GM21825 (cell line): ENCODE results near the gene PHB1.

Source experiments
- ATAC-seq: cut with Tn5 transposase; IDR thresholded peaks from one replicate; pipeline ENCODE4 v1.9.1; 2021; ENCODE audit warnings: mild to moderate bottlenecking, moderate library complexity; ENCODE audit not compliant: unreplicated experiment

The PHB1 gene

GRCh38 chr17:49414622-49415350 lies at the start of gene PHB1:
Gene PHB1, minus strand, starts transcription at chr17:49414882. Its CDS starts 1,618 bp downstream, at chr17:49413264.
- ATAC-seq, result peak; percentile 97

GRCh38 chr17:49464049-49464448 lies 49.4 kb upstream of the PHB1 start:
- ATAC-seq, result no peak

GRCh38 chr17:49461580-49461979 lies 46.9 kb upstream of the PHB1 start:
- ATAC-seq, result no peak

GRCh38 chr17:49460401-49460800 lies 45.7 kb upstream of the PHB1 start:
- no peak for ATAC-seq

- ATAC-seq, result no peak
Measured at GRCh38 chr17:49459401-49459984, 44.8 kb upstream of the PHB1 start.

- ATAC-seq, result no peak
Measured at GRCh38 chr17:49457564-49458535, 43.2 kb upstream of the PHB1 start.

GRCh38 chr17:49456183-49456965 lies 41.7 kb upstream of the PHB1 start:
- no peak for ATAC-seq

- ATAC-seq, result no peak
Measured at GRCh38 chr17:49455272-49455861, 40.7 kb upstream of the PHB1 start.

- ATAC-seq, result no peak
Measured at GRCh38 chr17:49454050-49454449, 39.4 kb upstream of the PHB1 start.

GRCh38 chr17:49452661-49453060 lies 38.0 kb upstream of the PHB1 start:
- no peak for ATAC-seq

GRCh38 chr17:49452201-49452600 lies 37.5 kb upstream of the PHB1 start:
- no peak for ATAC-seq

GRCh38 chr17:49450735-49451134 lies 36.1 kb upstream of the PHB1 start:
- ATAC-seq, result no peak

GRCh38 chr17:49450181-49450580 lies 35.5 kb upstream of the PHB1 start:
- ATAC-seq, result no peak

GRCh38 chr17:49447628-49448302 lies 33.1 kb upstream of the PHB1 start:
- ATAC-seq, result no peak

- no peak for ATAC-seq
Measured at GRCh38 chr17:49445591-49445990, 30.9 kb upstream of the PHB1 start.

GRCh38 chr17:49444384-49444783 lies 29.7 kb upstream of the PHB1 start:
- ATAC-seq, result no peak

GRCh38 chr17:49443862-49444261 lies 29.2 kb upstream of the PHB1 start:
- no peak for ATAC-seq

- ATAC-seq, result no peak
Measured at GRCh38 chr17:49442041-49442440, 27.4 kb upstream of the PHB1 start.

GRCh38 chr17:49441578-49441977 lies 26.9 kb upstream of the PHB1 start:
- no peak for ATAC-seq

GRCh38 chr17:49440581-49440980 lies 25.9 kb upstream of the PHB1 start:
- no peak for ATAC-seq
